ENCODE data around the gene CMPK1.

Gene CMPK1

GRCh38 chr1:47423872-47424271 is 90.3 kb downstream of the CMPK1 start:
- no peak overlapping the region for H2BK5ac ChIP-seq (ENCODE audit: low read length)
- no peak overlapping the region for H4K91ac ChIP-seq (ENCODE audit: low read depth, low read length, poor library complexity)
- no peak overlapping the region for H3K14ac ChIP-seq (ENCODE audit: low read length)
- peaks cover 7 to 57% (median 17%) of the 10 kb centered on the region in 3 experiments for H3K27me3 ChIP-seq (ENCODE audit: control insufficient read depth in 3 of 3, insufficient read depth in 3 of 3, low read depth in 1 of 3, low read length in 3 of 3)
- H4K8ac ChIP-seq (ENCODE audit: low read depth, low read length): no peak overlapping the region
- H2BK15ac ChIP-seq (ENCODE audit: low read length): no peak overlapping the region
- H3K36me3 ChIP-seq (replicated peaks in 1 of 2; ENCODE audit: control insufficient read depth in 2 of 2, insufficient read depth in 2 of 2, low read length in 2 of 2): no peaks in the 10 kb centered on the region
- no peaks in the 10 kb centered on the region for H3K9me3 ChIP-seq (replicated peaks in 1 of 2; ENCODE audit: control insufficient read depth in 2 of 2, insufficient read depth in 1 of 2, low read depth in 1 of 2, low read length in 2 of 2)
- no CpG with 5 or more reads among the region's 2 CpGs for WGBS, 2 donors (ENCODE audit: extremely low coverage in 2 of 2, insufficient read length in 2 of 2, insufficient replicate concordance in 1 of 2)
- no peak overlapping the region for H2AFZ ChIP-seq (ENCODE audit: low read length)
- H3K4me3 ChIP-seq (ENCODE audit: low read length in 2 of 2): no peak overlapping the region
- no peak overlapping the region for H2BK12ac ChIP-seq (ENCODE audit: low read length)
- H3K4me1 ChIP-seq (ENCODE audit: control insufficient read depth in 2 of 2, insufficient read depth in 1 of 2, low read depth in 1 of 2, low read length in 2 of 2): peaks cover 0 to 2% of the 10 kb centered on the region in 2 donors
- no peak overlapping the region for H3K18ac ChIP-seq (ENCODE audit: low read length)
- H3K9ac ChIP-seq (ENCODE audit: low read depth, low read length, poor library complexity): no peak overlapping the region
- H2BK120ac ChIP-seq (ENCODE audit: low read depth, low read length): no peak overlapping the region
- DNase-seq (ENCODE audit: low spot score): no peak
- H3K79me1 ChIP-seq (ENCODE audit: low read depth, low read length): no peaks in the 10 kb centered on the region
- no peak overlapping the region for H3K23ac ChIP-seq (ENCODE audit: low read depth, low read length, poor library complexity)
- no peak overlapping the region for H3K4ac ChIP-seq (ENCODE audit: low read length)
- no peak overlapping the region for H3K4me2 ChIP-seq (ENCODE audit: insufficient read depth, low read length, poor library complexity, severe bottlenecking)
- H3K27ac ChIP-seq (replicated peaks; ENCODE audit: low read length): no peak overlapping the region
- no peak overlapping the region for H2AK5ac ChIP-seq (ENCODE audit: low read depth, low read length)

- Histone ChIP-seq H4K91ac (ENCODE audit: low read depth, low read length, poor library complexity) (no peak overlapping the region), H3K4me3 (ENCODE audit: low read length in 2 of 2) (no peak overlapping the region), H3K27me3 (ENCODE audit: control insufficient read depth in 3 of 3, insufficient read depth in 3 of 3, low read depth in 1 of 3, low read length in 3 of 3) (peaks cover 5 to 57% (median 12%) of the 10 kb centered on the region in 3 experiments), H3K23ac (ENCODE audit: low read depth, low read length, poor library complexity) (no peak overlapping the region), H2BK120ac (ENCODE audit: low read depth, low read length) (no peak overlapping the region), H2AK5ac (ENCODE audit: low read depth, low read length) (no peak overlapping the region), H3K14ac (ENCODE audit: low read length) (no peak overlapping the region), H4K8ac (ENCODE audit: low read depth, low read length) (no peak overlapping the region), H3K9ac (ENCODE audit: low read depth, low read length, poor library complexity) (no peak overlapping the region), H3K4me1 (ENCODE audit: control insufficient read depth in 2 of 2, insufficient read depth in 1 of 2, low read depth in 1 of 2, low read length in 2 of 2) (peaks cover 0 to 2% of the 10 kb centered on the region in 2 donors), H3K27ac (replicated peaks; ENCODE audit: low read length) (no peak overlapping the region), H2BK15ac (ENCODE audit: low read length) (no peak overlapping the region), H3K4ac (ENCODE audit: low read length) (no peak overlapping the region), H2BK12ac (ENCODE audit: low read length) (no peak overlapping the region), H3K79me1 (ENCODE audit: low read depth, low read length) (no peaks in the 10 kb centered on the region), H3K18ac (ENCODE audit: low read length) (no peak overlapping the region), H2BK5ac (ENCODE audit: low read length) (no peak overlapping the region), H2AFZ (ENCODE audit: low read length) (no peak overlapping the region), H3K4me2 (ENCODE audit: insufficient read depth, low read length, poor library complexity, severe bottlenecking) (no peak overlapping the region), H3K36me3 (replicated peaks in 1 of 2; ENCODE audit: control insufficient read depth in 2 of 2, insufficient read depth in 2 of 2, low read length in 2 of 2) (no peaks in the 10 kb centered on the region), H3K9me3 (replicated peaks in 1 of 2; ENCODE audit: control insufficient read depth in 2 of 2, insufficient read depth in 1 of 2, low read depth in 1 of 2, low read length in 2 of 2) (no peaks in the 10 kb centered on the region)
- no CpG with 5 or more reads among the region's 6 CpGs for WGBS, 2 donors (ENCODE audit: extremely low coverage in 2 of 2, insufficient read length in 2 of 2, insufficient replicate concordance in 1 of 2)
- DNase-seq (ENCODE audit: low spot score): peak; percentile 64
These were observed 90.9 kb downstream of the CMPK1 start for GRCh38 chr1:47424336-47424982.
